IPS-11a (cell line): ENCODE data around the gene PREX1.

Experiments
- H3K4me3 ChIP-seq: one replicate; pipeline ENCODE4 v1.5.1; 2013; ENCODE audit warnings: low read depth, low read length, control low read depth

The PREX1 gene

DNA sequence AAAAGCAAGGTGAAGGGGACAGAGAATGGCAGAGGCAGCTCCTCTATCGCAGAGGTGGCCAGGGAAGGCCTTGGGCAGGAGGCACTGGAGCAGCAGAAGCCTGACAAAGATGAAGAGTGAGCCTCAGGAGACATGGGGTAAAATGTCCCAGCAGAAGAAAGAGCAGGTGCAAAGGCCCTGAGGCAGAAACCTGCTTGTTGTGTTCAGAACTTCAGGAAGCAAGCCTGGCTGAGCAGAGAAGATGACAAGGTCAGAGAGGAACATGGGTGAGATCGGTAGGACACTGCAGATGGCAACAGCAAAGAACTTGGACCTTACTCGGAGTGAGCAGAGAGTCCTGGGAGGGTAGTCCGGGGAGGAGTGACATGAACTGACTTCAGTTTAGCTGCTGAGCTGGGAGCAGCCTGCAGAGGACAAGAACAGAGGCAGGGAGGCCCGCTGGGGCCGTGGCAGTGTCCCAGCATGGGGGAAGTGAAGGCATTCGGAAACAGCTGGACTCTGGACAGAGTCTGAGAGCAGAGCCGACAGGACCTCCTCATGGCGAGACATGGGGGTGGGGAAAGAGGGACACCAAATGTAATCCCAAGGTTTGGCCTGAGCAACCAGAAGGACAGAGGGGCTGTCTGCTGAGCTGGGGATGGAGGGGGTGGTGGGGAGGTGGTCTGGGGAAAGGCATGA is 106.3 kb downstream of the PREX1 start:
- no peak overlapping the region for H3K4me3 ChIP-seq

DNA sequence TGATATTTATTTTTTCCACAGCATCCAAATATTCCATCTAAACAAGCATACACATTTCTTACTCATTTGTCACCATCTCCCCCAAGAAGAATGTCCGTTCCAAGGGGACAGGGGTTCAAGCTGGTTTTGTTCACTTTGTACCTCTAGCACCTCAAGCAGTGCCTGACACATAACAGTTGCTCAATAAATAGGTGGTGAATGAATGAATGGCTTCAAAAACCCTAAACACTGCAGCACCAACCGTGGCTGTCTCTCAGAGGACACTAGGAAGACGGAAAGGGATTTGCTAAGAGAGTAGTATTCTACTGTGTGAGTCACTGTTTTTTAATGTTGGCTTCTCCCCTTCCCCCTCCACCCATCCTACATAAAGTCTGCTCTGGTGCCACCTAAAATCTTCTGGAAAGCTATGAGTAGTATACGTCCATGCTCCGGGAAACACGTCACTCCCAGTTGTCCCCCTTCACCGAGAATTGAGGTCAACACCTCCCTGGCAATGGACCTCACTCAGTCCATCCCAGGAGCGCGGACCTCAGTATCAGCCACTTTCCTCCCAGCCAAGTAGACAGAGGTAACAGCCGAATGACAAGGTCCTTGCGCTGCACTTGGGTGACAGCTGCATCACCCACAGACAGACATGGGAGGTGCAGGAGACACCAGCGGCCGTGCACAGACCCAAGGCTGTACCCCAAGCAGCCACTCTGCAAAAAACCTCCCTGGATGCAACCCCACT is 107.4 kb downstream of the PREX1 start:
- no peak overlapping the region for H3K4me3 ChIP-seq

DNA sequence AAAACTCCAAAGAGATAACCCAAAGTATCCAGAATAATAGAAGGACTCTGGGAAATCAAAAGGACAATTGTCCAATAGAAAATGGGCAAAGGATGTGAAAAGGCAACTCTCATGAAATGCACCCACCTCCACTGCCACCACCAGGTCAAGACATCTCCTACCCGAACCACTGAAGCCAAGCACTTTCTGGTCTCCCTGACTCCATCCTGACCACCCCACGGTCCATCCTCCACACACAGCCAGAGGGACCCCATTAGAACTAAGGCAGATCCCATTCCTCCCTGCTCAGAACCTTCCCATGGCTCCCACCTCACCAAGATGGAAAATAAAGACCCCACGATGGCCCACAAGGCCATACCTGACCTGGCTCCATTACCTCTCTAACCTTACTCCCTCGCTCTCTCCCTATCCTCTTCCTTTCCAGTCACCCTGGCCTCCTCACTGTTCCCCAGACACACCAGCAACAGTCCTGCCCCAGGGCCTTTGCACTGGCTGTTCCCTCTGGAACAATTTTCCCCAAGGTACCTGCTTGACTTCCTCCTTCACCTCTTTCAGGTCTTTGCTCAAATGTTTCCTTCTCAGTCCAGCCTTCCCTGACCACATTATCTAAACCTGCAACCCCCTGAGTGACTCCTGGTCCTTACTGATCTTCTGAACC is 108.1 kb downstream of the PREX1 start:
- H3K4me3 ChIP-seq, result no peak overlapping the region

DNA sequence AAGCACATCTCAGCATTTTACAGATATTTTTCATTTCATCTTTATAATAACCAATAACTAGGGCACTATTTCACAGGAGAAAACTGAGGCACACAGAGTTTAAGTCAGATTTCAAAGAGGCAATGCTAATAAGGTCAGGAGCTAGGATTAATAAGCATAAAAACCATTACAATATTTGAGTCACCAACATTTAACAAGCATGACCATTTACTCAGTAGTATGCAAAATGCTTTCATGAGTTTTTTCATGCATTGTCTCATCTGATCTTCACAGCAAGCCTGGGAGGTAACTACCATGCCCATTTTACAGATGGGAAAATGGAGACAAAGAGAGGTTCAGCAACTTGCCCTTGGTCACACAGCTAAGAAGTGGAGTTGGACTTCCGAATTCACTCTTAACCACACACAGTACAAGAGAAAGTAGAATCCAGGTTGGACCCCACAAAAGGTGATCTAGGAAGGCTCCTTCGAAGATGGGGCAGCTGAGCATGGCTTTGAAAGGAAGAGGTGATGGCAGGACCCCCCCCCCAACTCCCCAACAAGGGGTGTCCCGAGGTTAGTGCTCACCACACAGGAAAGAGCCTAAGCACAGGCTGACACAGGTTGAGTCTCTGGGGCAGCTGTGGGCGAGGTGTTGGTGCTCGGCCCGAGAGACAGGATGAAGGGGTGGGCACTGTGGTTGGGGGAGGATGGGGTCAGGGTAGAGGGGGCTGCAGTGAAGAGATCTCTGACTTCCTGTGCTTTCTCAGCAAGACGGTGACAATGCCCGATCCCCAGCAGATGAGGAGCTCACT is 108.8 kb downstream of the PREX1 start:
- H3K4me3 ChIP-seq, result no peak overlapping the region

DNA sequence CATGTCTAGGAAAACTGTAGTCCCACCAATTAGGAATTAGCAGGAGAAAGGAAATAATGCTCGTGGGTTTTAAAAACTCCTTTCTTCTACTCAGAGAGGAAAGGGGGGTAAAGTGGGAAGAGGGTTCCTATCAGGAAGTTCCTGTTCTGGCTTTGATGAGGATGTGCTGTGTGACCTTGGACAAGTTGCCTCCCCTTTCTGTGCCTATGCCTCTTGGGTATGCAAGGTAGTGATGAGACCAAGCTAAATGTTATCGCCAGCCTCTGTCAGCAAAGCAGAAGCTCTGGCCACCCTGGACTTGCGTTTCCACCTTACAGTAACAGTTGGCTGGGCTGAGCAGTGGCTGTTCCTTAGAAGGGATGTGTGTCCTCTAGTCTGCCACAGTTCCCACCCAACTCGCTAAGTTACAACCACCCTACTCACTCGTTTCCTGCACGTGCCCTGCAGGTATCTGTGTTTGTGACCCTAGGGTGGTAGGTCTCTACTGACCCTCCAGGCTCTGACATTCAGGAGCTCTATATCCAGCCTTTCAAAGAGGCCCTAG is 110.0 kb downstream of the PREX1 start:
- H3K4me3 ChIP-seq, result no peak overlapping the region

DNA sequence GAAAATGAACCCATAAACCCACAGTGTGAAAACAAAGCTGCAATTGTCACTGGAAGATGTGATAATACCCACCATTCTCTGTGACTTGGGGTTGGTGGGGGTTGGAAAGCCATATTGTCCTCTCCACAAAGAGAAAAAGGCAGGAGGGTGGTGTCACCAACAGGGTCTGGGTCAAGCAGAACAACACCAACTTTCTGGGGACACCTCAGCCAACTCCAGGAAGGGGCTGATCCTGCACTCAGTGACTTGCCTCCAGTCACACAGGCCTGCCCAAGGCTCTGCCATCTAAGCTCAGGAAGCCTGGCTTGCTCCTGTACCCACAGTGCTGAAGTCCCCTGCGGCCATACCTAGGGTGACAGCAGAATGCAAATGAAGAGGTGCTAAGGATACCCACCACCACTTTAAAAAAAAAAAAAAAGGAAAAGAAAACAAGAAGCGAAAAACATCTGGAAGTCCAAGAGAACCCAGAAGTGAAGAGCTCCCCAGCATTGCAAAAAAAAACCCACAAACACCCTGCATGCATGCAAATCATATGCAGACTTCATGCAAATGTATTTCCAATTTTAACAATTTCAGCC is 110.6 kb downstream of the PREX1 start:
- H3K4me3 ChIP-seq, result no peak overlapping the region

DNA sequence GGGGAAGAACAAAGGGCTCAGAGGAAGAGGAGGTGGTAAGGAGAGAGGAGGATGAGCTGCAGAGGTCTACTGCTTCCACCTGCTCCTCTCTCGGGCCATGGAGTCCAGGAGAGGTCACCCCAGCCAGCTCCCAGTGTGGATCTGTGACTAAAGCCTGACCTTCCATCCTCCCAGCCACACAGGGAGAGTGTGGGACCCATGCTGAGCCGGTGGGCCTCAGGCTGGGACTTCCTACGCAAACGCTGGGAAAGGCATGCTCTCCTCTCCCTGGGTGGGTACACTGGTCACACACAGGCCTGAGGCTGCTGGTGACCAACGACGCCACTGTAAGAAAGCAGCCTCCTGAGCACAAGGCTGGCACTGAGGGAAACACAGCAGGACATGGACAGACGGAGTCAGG is 111.3 kb downstream of the PREX1 start:
- H3K4me3 ChIP-seq, result no peak overlapping the region

DNA sequence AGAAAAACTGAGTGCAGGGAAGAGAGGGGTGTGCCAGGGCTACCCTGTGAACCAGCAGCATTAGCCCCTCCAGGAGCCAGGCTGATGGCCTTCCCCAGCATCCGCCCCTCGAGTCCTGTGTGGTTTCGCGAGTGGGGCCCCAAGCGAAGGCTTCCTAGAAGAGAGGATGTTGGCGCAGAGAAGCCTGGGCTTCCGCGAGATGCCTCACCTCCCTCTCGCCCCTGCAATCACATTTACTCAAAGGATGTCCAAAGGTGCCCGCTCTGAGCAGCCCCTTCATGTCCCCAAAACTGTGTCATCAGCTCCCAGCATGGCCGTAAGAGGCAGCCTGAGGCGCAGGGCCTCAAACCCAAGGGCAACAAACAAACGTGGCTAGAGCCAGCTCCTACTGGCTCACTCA is 111.7 kb downstream of the PREX1 start:
- H3K4me3 ChIP-seq, result no peak overlapping the region

DNA sequence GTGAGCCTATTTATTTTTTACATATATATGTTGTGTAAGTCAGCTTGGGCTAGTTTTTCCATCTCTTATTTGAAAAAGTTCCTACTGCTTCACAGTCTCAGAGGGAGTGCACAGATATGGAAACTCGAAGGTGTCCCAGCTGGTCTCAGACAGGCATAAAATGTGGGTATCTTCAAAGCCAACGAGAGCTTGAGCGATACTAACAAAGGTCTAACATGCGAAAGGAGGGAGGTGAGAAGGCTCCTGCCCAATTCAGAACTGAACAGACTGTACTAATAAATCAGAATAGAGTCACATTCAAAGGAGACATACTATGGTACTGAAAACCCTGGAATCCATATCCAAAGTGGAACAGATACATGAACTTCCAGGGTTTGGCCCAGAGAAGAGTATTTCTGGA is 113.0 kb downstream of the PREX1 start:
- H3K4me3 ChIP-seq, result no peak overlapping the region

DNA sequence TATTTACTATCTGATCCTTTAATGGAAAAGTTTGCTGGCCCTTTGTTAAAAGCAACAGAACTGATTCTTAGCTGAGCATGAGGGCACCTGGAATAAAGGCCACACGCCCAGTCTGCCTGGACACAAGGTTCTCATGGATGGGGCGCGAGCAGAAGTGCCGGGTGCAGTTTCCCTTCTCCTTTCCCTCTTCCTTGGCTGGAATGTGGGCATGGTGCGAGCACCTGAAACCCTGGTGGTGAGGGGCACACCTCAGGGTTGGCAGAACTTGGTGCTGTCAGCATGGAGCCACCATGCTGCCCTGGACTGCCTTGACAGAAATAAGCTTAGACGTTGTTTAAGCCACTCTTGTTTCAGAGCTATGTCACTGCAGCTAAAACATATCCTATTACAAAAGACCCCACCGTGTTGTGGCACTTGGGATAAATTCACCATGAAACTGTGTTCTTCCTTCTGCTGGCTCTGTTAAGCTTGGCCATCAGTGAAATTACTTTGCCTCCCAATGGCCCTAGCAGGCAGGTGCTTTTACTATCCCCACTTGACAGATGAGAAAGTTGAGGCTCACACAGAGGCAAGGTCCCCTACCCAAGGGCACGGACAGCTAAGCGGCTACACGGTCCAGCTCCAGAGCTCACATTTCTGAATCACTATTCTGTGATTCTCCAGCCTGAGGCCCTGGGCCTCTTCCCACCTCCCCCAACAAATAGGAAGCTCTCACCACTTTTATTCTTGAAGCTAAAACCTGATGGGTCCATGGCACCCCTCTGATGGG is 115.9 kb downstream of the PREX1 start:
- H3K4me3 ChIP-seq, result no peak overlapping the region

DNA sequence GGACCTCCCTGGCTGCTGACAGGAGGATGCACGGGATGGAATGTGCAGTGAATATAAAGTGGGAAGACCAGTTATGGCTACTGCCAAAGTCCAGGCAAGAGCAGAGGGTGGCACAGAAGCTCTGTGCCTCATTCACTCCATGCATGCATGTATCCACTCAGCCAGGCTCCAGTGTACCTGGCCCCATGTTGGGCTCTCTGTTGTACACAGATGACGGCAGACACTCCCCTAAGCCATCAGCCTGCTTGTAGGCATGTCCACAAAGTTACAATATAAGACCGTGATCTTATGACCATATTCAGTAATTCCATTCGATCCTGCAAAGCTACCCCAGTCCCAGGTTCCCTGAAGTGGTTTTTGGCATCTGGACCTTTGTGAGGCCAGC is 116.8 kb downstream of the PREX1 start:
- H3K4me3 ChIP-seq, result no peak overlapping the region

DNA sequence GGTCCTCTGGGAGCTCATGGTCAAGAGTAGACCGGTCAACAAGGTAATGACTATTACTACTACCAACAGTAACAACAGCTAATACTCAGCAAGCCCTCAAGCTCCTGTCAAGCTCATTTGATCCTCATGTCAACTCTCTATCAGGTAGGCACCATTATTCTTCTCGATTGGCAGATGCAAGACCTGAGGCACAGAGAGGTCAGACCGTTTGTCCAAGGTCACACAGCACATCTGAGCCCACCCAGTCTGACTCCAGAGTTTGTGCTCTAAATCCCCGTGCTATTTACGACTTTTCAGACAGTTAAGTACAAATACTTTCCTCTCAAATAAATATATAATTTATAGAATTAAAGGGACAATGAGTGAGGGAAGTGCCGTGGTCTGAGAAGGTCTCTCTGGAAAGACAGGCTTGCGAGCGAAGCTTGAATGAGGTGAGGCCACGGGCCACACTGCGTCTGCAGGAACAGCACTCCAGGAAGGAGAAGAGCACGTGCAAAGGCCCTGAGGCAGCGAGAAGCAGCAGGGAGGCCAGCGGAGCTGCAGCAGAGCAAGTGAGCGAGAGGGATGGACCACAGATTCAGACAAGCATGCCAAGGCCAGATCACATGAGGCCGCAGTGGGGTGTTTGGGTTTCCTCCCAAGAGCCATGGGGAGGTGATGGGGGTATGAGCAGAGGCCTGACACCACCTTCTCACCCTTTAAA is 117.3 kb downstream of the PREX1 start:
- no peak overlapping the region for H3K4me3 ChIP-seq

DNA sequence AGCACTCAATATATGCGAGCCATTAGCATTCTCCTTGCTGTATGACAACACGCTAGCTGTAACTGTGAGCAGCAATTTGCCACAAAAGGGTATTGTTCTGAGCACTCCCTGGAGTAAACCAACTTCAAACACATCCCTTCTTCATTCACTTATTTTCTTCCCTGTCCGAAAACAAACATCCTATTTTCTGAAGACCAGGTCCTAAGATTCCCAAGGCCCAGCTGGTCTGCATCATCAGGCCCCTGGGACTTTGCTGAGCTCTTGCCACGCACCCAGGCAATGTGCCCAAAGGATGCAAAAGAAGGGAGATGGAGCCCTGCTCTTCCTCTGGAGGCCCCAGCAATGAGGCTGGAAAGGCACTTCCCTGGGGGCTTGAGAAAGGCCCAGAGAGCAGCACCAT is 118.1 kb downstream of the PREX1 start:
- no peak overlapping the region for H3K4me3 ChIP-seq

DNA sequence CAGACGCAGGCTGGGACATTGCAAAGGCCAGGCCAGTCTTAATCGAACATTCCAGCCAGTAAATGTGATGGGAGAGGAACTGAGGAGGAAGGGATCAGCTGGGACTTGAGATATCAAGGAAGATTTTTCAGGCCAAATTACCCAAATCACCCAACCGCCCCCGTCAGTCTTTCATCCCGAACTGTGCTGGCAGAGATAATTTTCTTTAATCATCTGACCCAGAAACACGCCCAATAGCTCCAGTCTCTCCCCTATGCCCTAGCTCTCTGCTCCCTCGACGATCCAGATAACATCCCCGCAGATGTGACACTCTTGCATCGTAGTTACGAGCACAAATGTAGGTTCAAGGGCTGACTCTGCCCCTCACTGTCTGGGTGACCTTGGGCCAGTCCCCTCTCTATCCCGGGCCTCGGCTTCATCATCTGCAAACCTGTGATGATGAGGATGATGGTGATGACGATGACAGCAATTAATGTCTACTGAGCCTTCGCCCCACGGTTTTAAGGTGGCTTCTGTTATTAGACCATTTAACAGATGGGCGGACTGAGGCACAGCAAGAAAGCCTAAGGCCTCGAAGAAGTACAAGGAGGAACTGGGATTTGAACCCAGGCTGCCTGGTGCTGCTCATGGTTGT is 118.6 kb downstream of the PREX1 start:
- H3K4me3 ChIP-seq, result no peak overlapping the region

DNA sequence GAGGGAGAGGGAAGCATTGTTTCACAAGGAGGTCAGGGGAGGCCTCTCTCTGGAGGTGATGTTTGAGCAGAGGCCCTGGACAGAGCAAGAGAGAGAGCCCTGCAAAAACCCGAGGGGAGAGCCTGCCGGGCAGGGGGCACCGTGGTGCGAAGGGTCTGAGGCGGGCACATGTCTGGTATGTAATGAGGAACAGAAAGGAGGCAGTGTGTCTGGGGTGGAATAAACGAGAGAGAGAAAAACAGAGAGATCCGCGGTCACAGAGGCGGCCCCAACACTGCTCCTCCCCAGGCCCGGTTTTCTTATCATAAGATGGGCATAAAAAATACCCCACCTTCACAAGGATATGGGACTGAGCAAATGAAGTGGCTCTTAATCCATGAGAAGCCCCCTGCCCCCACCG is 119.2 kb downstream of the PREX1 start:
- no peak overlapping the region for H3K4me3 ChIP-seq

DNA sequence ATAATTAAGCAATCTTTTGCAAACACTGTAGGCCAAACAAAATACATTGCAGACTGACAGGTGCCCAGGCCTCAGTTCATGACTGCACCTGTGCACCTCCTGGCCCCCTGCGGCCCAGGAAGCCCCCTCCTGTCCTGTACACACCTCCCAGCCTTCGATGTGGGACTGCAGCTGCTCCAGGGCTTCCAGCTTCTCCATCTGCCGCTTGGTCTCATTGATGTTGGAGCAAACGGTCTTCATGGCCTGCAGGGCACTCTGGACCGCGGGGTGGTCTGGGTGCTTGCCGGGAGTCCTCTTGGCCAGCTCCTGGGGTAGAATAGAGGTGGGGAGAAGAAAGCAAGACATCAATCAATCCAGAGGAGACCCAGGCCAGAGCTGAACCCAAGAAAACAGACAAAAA is 119.7 kb downstream of the PREX1 start:
- no peak overlapping the region for H3K4me3 ChIP-seq

DNA sequence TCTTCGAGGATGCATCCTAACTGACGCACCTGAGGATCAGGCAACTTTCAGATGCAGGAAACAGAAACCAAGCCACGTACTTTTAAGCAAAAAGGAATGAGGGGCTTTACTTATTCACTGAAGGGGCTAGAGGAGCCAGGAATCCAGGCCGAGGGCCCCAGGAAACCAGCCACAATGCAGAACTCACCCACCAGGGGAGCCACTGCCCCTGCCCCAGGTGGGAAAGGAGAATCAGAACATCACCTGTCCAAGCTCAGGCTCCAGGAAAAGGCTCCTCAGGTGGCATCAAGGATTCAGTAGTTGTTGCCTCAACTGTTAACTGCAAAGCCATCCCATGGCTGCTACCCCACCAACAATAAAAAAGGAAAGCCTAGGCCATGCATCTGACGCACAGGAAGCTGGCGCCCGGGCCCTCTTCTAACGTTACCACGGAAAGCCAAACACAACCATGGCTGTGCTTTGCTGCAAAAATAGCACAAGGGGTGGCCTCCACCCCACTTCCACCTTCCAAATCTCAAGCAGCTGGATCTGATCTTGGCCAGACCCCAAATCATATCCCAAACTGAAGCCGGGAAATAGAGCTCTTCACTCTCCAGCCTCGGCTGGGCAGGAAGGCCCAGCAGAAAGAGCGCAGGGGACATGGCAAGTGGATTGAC is 121.0 kb downstream of the PREX1 start:
- no peak overlapping the region for H3K4me3 ChIP-seq

DNA sequence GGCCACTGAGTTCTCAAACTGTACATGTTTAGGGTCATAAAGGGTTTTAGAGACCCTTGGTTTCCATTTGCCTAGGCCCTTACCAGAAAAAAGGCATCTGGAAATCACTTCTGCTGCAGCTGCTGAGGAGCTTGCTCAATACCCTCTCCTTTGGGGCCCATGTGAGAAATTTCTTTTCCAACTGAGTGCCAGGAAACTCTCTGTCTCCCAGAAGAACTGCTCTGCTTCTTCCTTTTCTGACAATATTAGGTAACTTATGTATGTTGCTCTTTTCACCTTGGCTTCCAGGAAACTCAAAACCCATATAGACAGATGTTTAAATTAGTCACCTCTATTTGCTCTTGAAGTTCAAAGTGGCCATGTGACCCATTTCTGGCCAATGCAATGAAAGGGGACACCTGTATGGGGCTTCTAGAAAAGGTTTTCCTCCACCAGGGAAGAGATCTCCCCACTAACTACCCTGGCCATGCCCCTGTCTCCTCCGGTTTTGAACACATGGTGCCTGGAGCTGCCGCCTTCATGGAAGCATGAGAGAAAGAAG is 121.6 kb downstream of the PREX1 start:
- H3K4me3 ChIP-seq, result no peak overlapping the region
